RCC 7860 (cell line): Measurements from ENCODE around the gene MT1H.
"Not testable (repeated sequence)": the region's sequence is repeated elsewhere in the genome, so short reads cannot be mapped to it uniquely, and the experiment has no call there.

Experiments
- DNase-seq: peaks from one replicate; pipeline ENCODE4 v3.0.0-alpha.2; 2015; ENCODE audit warnings: low spot score
- FAIRE-seq: peaks from 2 replicates; lab custom pipeline; 2012; peaks lifted over from hg19 to GRCh38; lab: Jason Lieb, UNC

MT1H gene

DNA sequence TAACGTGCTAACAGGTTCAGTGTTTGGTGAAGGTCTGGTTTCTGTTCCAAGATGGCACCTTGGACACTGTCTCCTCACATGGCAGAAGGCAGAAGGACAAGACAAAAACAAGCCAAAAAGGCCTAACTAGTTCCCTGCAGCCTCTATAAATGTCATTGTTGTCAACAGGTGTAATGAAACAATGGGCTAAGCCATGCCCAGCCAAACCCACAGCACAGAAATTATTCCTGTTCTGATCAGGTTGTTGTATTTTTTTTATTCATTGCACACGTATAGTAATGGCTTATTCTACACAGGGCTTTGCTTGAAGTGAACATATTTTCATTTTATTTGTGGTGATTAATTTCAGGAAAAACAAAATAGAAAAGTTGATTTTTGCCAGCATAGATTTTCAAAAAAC, 44.2 kb downstream of the MT1H start:
- FAIRE-seq: no peak
- DNase-seq: no peak

DNA sequence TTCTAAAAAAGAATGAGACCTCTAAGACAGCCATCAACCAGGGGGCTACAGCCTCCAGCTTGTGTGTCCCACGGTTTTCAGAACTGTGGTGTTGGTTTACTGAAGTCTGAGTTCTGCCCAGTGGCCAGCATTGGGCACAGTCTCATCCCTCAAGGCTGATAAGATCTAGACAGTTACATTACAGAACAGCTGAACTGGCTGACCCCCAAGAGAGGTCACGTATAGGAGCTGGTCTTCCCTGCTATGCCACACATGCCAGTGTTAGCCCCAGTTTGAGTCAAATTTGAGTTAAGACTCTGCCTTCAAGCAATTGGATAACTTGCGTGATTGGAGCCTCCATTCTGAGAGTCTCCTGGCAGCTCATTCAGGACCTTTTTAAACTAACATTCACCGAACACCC, 45.5 kb downstream of the MT1H start:
- FAIRE-seq (no peak), DNase-seq (no peak)

DNA sequence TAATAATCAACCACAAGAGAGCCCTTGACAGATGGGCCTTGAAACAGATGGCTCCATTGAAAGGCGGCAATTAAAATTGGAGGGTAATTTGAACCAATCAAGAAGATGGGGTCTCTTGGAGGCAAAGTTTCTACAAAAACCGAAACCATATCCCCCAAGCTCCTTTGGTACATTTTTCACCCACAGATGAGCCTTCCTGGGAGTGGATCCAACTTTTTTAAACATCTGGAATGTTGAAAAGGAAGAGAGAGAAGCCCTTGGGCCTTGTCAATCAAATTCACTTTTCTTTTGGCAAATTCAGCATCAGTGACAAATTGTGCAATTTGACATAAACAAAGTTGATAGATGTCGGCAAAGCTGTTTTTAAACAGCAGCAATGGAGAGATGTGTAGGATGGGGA, 47.1 kb downstream of the MT1H start:
- FAIRE-seq (no peak), DNase-seq (no peak)

DNA sequence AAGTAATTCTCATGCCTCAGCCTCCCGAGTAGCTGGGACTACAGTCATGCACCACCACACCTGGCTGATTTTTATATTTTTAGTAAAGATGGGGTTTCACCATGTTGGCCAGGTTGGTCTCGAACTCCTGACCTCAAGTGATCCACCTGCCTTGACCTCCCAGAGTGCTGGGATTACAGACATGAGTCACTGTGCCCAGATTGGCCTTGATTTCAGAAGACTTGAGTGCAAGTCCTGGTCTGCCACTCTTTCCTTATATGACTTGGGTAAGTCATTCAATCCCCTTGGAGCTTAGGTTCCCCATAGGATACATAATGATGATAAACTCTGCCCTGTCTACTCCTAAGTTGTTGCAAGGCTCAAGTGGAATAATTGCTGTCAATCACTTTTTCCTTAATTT, 47.9 kb downstream of the MT1H start:
- not testable (repeated sequence) for DNase-seq, FAIRE-seq
